ENCODE data around the gene RASL10A.
"Not testable (repeated sequence)": the region's sequence is repeated elsewhere in the genome, so short reads cannot be mapped to it uniquely, and the experiment has no call there.

The RASL10A gene

GRCh38 chr22:29357193-29357890 is 41.8 kb upstream of the RASL10A start:
- ATAC-seq: not testable (repeated sequence)

- ATAC-seq: no peak
- TF ChIP-seq BACH2 (CRISPR knock-in tag; IDR thresholded peaks at IDR 0.05; ENCODE audit: borderline replicate concordance): no peak
- no peak for TF ChIP-seq TSHZ2 (CRISPR knock-in tag; IDR thresholded peaks at IDR 0.05)
These were observed 38.4 kb upstream of the RASL10A start for GRCh38 chr22:29353860-29354259.

- ATAC-seq: no peak
These were observed 37.8 kb upstream of the RASL10A start for GRCh38 chr22:29353286-29353685.

More at GRCh38 chr22:29353286-29353685, 37.8 kb upstream of the RASL10A start:
- no peak for TF ChIP-seq TSHZ2 (CRISPR knock-in tag; IDR thresholded peaks at IDR 0.05)
- no peak for TF ChIP-seq ESRRG (CRISPR knock-in tag; IDR thresholded peaks at IDR 0.05)
- no peak for TF ChIP-seq TCF4 (CRISPR knock-in tag; IDR thresholded peaks at IDR 0.05; ENCODE audit: borderline replicate concordance)
- TF ChIP-seq SNAI2 (CRISPR knock-in tag; IDR thresholded peaks at IDR 0.05): no peak
- no peak for TF ChIP-seq ARNTL (CRISPR knock-in tag; IDR thresholded peaks at IDR 0.05; ENCODE audit: borderline replicate concordance, low read depth)
- no peak for TF ChIP-seq ZNF70 (CRISPR knock-in tag; IDR thresholded peaks at IDR 0.05)
- no peak for TF ChIP-seq CREB5 (CRISPR knock-in tag; IDR thresholded peaks at IDR 0.05; ENCODE audit: low read depth)
- no peak for TF ChIP-seq POU6F1 (CRISPR knock-in tag; IDR thresholded peaks at IDR 0.05; ENCODE audit: borderline replicate concordance, low read depth)
- no peak for TF ChIP-seq ZC3H10 (CRISPR knock-in tag; IDR thresholded peaks at IDR 0.05)
- no peak for TF ChIP-seq RARB (CRISPR knock-in tag; IDR thresholded peaks at IDR 0.05)
- TF ChIP-seq ZFP3 (CRISPR knock-in tag; IDR thresholded peaks at IDR 0.05): no peak
- no peak for TF ChIP-seq CSDC2 (CRISPR knock-in tag; IDR thresholded peaks at IDR 0.05)
- no peak for TF ChIP-seq ZNF565 (CRISPR knock-in tag; conservative IDR thresholded peaks at IDR 0.05; ENCODE audit: low read depth)
- no peak for TF ChIP-seq OSR1 (CRISPR knock-in tag; IDR thresholded peaks at IDR 0.05)
- TF ChIP-seq PATZ1 (CRISPR knock-in tag; IDR thresholded peaks at IDR 0.05; ENCODE audit: borderline replicate concordance): no peak
- no peak for TF ChIP-seq ISL1 (CRISPR knock-in tag; IDR thresholded peaks at IDR 0.05)
- TF ChIP-seq ZNF8 (CRISPR knock-in tag; IDR thresholded peaks at IDR 0.05): no peak
